WTC11 (cell line): ENCODE data around the gene ATP8B4. TPM values are rescaled to one million over a fixed set of nuclear protein-coding genes. Genes with fewer than 3 reads are reported as not detected.

Experiments
- ATAC-seq: fragments of 200-7000 bp; cut with Tn5 transposase; 2 replicates; pipeline ENCODE4 v1.10.0; 2021; ENCODE audit warnings: mild to moderate bottlenecking, moderate library complexity
- CTCF ChIA-PET: fragments of 300-600 bp; sonication (Branson Sonifier 250); formaldehyde crosslinking; loops from one replicate; lab custom pipeline; 2021; ENCODE audit warnings: antibody characterized with exemption; lab: Charles Lee
- POLR2A ChIA-PET: fragments of 350-600 bp; sonication (Branson Sonifier 250); formaldehyde crosslinking; loops from one replicate; lab custom pipeline; 2021; ENCODE audit warnings: antibody characterized with exemption; lab: Charles Lee
- DNase-seq: peaks from one replicate; pipeline ENCODE4 v3.0.0; 2021; ENCODE audit warnings: low spot score
- H3K27ac Mint-ChIP-seq: 2 replicates; pipeline ENCODE4 v1.8.0; 2021; ENCODE audit warnings: mixed read lengths
- H3K27me3 Mint-ChIP-seq: 2 replicates; pipeline ENCODE4 v1.8.0; 2021; ENCODE audit warnings: low read depth, mild to moderate bottlenecking, moderate library complexity, mixed read lengths
- H3K36me3 Mint-ChIP-seq: 2 replicates; pipeline ENCODE4 v1.8.0; 2021; ENCODE audit warnings: mixed read lengths
- H3K4me1 Mint-ChIP-seq: 2 replicates; pipeline ENCODE4 v1.8.0; 2022; ENCODE audit warnings: mixed read lengths
- H3K4me3 Mint-ChIP-seq: 2 replicates; pipeline ENCODE4 v1.8.0; 2021; ENCODE audit warnings: mild to moderate bottlenecking, moderate library complexity, mixed read lengths
- H3K9me3 Mint-ChIP-seq: 2 replicates; pipeline ENCODE4 v1.8.0; 2021; ENCODE audit warnings: mixed read lengths
- ATF1 ChIP-seq: sonication (generic); formaldehyde crosslinking; IDR thresholded peaks from 2 replicates; pipeline ENCODE4 v1.8.1; 2023; ENCODE audit warnings: mild to moderate bottlenecking, moderate library complexity, missing genetic modification reagents
- ATF6 ChIP-seq: sonication (generic); formaldehyde crosslinking; IDR thresholded peaks from 2 replicates; pipeline ENCODE4 v1.8.1; 2023; ENCODE audit warnings: mild to moderate bottlenecking, missing genetic modification reagents
- EMX1 ChIP-seq: fragments of 250-450 bp; sonication (Bioruptor Pico); IDR thresholded peaks from 2 replicates; pipeline ENCODE4 v1.8.0; 2021; ENCODE audit warnings: mild to moderate bottlenecking
- ETV6 ChIP-seq: sonication (generic); formaldehyde crosslinking; IDR thresholded peaks from 2 replicates; pipeline ENCODE4 v1.8.1; 2022; ENCODE audit warnings: mild to moderate bottlenecking, missing genetic modification reagents
- FOXP1 ChIP-seq: sonication (generic); formaldehyde crosslinking; IDR thresholded peaks from 2 replicates; pipeline ENCODE4 v1.8.0; 2022; ENCODE audit warnings: missing genetic modification reagents, mild to moderate bottlenecking, moderate library complexity, borderline replicate concordance
- HMGA2 ChIP-seq: fragments of 250-450 bp; sonication (Bioruptor Pico); IDR thresholded peaks from 2 replicates; pipeline ENCODE4 v1.4.0; 2021; ENCODE audit warnings: mild to moderate bottlenecking, moderate library complexity
- MAX ChIP-seq: sonication (generic); formaldehyde crosslinking; IDR thresholded peaks from 2 replicates; pipeline ENCODE4 v1.8.0; 2022; ENCODE audit warnings: mild to moderate bottlenecking, missing genetic modification reagents
- PRDM15 ChIP-seq: sonication (generic); formaldehyde crosslinking; IDR thresholded peaks from 2 replicates; pipeline ENCODE4 v1.8.0; 2022; ENCODE audit warnings: missing genetic modification reagents
- SMAD4 ChIP-seq: sonication (generic); formaldehyde crosslinking; IDR thresholded peaks from 2 replicates; pipeline ENCODE4 v1.8.0; 2022; ENCODE audit warnings: mild to moderate bottlenecking, missing genetic modification reagents
- ZMAT4 ChIP-seq: fragments of 250-450 bp; sonication (Bioruptor Pico); IDR thresholded peaks from 2 replicates; pipeline ENCODE4 v1.9.0; 2021; ENCODE audit warnings: mild to moderate bottlenecking
- ZNF423 ChIP-seq: fragments of 250-450 bp; sonication (Bioruptor Pico); IDR thresholded peaks from 2 replicates; pipeline ENCODE4 v2.1.2; 2022; ENCODE audit warnings: mild to moderate bottlenecking, moderate library complexity
- ZNF425 ChIP-seq: fragments of 250-450 bp; sonication (Bioruptor Pico); conservative IDR thresholded peaks from 2 replicates; pipeline ENCODE4 v1.9.0; 2021; ENCODE audit warnings: mild to moderate bottlenecking
- total RNA-seq: library from RNA; stranded (reverse); gene quantifications from 3 replicates; pipeline ENCODE4 v1.2.3, GENCODE V29; 2021

ATP8B4 gene
- total RNA-seq, 1 experiment from 2014 or later: 0.37 TPM

GRCh38 chr15:49868348-49868747 lies 250.7 kb downstream of the ATP8B4 start:
- TF ChIP-seq ZNF423 (CRISPR knock-in tag): no peak
- no peak for TF ChIP-seq FOXP1
- no peaks in the 10 kb centered on the region for H3K27me3 Mint-ChIP-seq
- H3K27ac Mint-ChIP-seq: no peak overlapping the region
- ATAC-seq: no peak
- H3K4me1 Mint-ChIP-seq: peaks cover 11% of the 10 kb centered on the region
- peaks cover 3% of the 10 kb centered on the region; the same call in 1 of the 2 replicates for H3K36me3 Mint-ChIP-seq
- peaks cover 7% of the 10 kb centered on the region for H3K9me3 Mint-ChIP-seq
- ChIA-PET POLR2A (no interaction called here), CTCF (no interaction called here)
- DNase-seq: no peak
- H3K4me3 Mint-ChIP-seq: no peak overlapping the region

- H3K4me1 Mint-ChIP-seq: peaks cover 11% of the 10 kb centered on the region
These were observed 252.9 kb downstream of the ATP8B4 start for GRCh38 chr15:49865925-49866757.

More at GRCh38 chr15:49865925-49866757, 252.9 kb downstream of the ATP8B4 start:
- ChIA-PET CTCF (interaction anchor here (0.5 to 1.9 kb wide), 3 partner anchors 9 to 671 kb away, joined by 3 to 6 read pairs (median 5); no protein-coding TSS in a partner anchor), POLR2A (interaction anchor here (0.5 kb wide), 1 partner anchor 18 kb away, joined by 9 read pairs; no protein-coding TSS in a partner anchor)
- TF ChIP-seq ZMAT4 (no peak), ETV6 (CRISPR knock-in tag) (no peak), SMAD4 (CRISPR knock-in tag) (no peak), EMX1 (CRISPR knock-in tag) (no peak), ZNF423 (CRISPR knock-in tag) (no peak), ZNF425 (CRISPR knock-in tag) (no peak), ATF6 (CRISPR knock-in tag) (no peak), MAX (no peak), ATF1 (no peak), HMGA2 (CRISPR knock-in tag) (no peak), PRDM15 (CRISPR knock-in tag) (no peak)
- H3K4me3 Mint-ChIP-seq: no peak overlapping the region
- peaks cover 3% of the 10 kb centered on the region; the same call in 1 of the 2 replicates for H3K36me3 Mint-ChIP-seq
- DNase-seq (no peak), ATAC-seq (no peak)
- H3K27ac Mint-ChIP-seq: no peak overlapping the region
- H3K9me3 Mint-ChIP-seq: peaks cover 7% of the 10 kb centered on the region
- H3K27me3 Mint-ChIP-seq: no peaks in the 10 kb centered on the region
